Activated naive CD4-positive, alpha-beta T cell (primary cell): ENCODE data around the gene MATN1.
"Not testable (repeated sequence)": the region's sequence is repeated elsewhere in the genome, so short reads cannot be mapped to it uniquely, and the experiment has no call there.

Experiments
- DNase-seq, 4 experiments: peaks; one replicate each; lab custom pipeline; 2025; lab: John Stamatoyannopoulos, UW

MATN1 gene

DNA sequence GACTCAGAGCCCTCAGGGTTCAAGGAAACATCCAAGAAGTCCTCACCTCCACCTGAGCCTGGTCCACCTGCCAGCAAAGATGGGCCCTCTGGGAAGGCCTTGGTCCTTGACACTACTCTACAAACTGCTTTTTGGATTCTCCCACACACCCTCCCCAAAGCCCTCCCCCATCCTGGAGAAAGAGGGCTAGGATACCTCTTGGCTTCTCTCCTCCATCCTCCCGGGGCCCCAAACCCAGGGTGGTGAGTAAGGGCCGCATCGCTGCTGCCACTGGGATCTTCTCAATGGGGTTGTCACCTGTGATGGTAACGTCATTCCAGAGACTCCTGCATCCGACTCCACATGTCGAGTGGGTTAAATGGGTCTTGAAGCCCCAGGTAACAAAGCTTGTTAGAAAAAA lies 26.6 kb downstream of the MATN1 start:
- no peak for DNase-seq

DNA sequence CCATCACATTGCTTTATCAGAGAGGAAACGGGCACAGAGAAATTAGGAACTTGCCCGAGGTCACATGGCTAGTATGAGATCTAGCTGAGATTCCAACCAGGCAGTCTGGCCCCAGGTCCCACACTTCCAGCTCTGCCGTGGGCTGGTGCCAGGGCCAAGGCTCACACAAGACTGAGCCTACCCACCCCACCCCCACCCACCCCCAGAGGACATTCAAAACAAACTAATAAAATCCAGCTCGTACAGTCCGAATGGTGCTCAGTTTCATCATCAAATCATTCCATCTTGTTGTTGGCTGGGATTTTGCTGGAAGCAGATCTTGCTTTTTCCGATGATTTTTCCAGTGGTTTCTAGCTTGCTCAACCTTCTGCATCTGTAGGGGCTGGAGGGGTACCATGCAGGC lies 27.9 kb downstream of the MATN1 start:
- DNase-seq, result no peak

DNA sequence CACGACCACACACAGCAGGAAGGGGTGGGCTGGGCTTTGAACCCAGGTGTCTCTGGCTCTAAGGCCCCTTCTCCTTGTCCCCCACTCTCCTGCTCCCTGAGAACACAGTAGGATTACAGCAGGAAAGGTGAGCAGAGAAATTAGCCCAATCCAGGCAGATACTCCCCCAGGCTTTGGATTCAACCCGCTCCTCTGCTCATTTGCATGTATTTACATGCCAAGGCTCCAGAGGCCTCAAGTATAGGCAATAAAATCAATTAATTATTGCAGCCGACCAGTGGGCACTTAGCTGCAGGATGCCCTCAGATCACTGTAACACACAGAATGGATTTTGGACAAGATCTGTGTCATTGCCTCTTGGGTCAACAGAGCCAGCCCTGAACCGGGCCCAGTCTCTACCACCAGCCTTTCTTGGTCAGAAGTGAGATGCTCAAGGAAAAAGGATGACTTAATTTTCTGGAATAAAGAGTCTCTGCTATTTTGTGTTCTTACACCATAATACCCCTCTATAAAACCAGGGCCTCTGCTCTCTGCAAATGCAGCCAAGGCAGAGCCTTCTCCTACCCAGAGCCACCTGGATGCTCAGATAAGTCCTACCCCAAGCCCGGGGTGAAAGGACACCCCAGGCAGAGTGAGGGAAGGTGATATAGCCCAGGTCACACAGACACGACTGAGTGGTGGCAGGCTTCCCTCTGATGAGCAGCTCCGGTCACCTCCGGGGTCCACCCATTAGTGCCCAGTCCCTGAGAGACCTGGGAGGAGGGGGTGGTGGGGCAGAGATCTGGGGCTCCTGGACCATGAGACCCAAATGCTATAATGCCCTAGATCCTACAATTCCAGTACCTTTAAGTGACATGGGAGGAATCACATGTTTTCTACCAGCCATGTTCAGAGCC lies 28.9 kb downstream of the MATN1 start:
- DNase-seq, result no peak

DNA sequence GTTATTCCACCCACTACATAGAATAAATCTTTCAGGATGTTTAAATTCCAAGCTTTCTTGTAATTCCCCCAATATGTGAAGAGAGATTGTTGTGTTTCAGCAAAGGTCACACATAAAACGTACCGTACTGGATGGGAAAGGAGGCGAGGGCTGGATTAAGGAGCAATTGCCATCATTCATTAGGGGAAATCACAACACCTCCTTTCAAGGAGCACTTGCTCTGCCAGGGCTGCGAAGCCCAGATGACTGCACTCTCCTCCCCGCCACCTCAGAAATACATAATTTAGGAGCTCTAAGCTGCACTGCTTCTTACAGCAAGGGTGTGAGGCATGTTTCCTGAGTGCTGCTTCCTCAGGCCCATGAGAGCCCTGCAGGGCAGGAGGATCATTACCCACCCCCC lies 29.6 kb downstream of the MATN1 start:
- DNase-seq, result no peak

DNA sequence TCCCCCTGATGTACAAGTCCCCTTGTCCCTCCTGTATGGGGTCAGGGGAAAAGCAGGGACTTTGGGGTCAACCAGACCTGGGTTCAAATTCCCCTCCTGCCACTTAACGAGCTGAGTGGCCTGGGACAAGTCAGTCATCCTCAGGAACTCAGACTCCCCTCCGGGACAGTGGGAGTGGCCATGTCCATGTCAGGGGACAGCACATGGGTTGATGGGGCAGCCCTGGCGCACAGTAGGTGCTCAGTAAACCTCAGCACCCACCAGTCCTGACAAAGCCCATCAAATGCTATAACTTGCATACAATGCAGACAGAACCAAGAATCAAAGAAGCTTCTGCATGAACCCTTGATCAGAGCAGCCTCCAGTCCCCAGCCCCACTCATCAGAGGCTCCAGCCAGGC lies 30.0 kb downstream of the MATN1 start:
- no peak for DNase-seq

DNA sequence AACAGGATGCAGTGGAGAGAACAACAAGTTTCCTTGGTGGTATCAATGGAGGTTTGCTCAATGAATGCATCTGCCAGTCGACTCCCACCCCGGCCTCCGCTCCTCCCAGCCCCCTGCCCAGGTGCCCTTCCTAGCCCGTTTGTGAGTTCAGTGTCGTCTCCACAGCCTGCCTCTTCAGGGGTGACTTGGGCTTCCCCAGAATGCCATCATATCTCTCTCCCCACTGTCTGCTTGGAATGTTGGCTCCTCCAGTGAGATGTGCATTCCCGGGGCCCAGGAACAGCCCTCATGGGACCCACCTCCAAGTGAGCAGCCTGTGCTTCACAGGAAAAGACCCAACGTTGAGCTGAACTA lies 30.5 kb downstream of the MATN1 start:
- no peak for DNase-seq

DNA sequence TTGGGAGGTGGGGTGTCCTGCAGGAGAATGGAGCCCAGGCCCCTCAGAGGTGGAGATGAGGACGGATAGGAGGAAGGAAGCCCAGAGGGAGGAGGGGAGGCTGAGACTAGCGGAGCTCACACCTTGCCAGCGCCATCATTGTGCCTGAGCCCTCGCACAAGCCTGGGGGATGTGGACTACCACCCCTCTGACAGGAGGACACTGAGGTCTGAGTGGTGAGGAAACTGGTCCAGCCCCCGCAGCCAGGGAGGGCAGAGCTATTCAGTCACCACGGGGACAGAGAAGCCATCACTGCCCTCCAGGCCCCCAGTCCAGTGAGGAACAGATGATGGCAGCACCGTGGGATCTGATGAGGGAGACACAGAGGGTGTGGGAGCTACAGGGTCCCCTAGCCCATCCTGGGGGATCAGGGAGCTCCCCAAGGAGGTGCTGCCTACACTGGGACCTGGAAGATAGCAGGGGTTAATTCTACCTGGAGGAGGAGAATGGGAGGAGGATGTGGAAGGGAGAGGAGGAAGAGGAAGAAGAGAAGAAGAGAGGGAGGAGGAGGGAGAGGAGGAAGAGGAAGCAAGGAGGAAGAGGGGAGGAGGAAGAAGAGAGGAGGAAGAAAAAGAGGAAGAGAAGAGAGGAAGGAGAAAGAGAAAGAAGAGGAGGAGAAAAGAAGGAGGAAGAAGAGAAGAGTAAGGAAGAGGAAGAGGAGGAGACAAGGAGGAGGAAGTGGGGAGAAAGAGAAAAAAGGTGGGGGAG lies 31.0 kb downstream of the MATN1 start:
- DNase-seq, result no peak

DNA sequence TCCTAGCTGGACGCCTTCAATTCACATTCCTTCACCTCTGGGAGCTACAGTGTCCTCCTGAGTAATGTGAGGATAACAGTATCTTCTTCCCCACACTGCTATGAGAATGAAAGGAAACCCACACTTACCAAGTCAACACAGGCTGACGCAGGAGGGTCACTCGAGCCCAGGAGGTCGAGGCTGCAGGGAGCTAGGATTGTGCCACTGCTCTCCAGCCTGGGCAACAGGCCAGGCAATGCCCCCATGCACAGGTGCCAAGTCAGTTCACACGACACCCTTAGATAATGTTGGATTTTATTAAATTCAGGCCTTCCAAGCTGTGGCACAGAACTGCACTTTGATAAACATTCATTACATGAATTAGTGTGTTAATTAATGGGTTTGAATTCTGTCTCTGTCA lies 31.9 kb downstream of the MATN1 start:
- no peak for DNase-seq

DNA sequence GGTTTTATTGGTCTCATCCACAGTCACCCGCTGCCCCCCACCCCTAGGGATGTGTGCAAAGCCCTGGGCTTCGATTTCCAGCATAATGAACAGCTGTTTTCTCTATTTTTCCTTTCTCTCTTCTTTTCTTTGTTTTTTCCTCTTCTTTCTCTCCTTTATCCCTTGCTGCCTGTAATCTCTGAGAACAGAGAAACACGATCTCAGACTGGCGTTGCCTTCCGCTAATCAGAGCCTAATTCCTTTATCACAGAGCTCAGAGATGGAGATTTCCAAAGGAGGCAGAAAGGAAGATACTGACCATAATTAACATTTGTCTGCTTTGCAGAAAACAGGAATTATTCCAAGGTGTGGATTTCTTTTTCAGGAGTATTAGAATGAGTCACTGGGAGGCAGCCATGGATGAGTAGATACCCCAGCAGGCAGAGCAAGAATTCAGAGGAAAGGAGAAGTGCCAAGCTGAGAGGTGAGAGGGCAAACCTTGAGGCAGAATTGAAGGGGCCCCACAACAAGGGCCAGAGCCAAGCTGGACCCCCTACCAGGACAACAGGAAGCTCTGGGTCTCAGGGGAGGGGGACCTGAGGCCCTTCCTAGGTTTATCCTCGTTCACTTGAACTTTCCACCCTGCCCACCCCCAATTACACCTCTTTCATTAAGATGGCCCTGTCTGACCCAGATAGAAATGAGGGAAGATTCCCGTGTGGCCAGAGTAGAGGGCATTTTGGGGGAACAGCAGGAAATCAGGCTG lies 33.3 kb downstream of the MATN1 start:
- no peak for DNase-seq

DNA sequence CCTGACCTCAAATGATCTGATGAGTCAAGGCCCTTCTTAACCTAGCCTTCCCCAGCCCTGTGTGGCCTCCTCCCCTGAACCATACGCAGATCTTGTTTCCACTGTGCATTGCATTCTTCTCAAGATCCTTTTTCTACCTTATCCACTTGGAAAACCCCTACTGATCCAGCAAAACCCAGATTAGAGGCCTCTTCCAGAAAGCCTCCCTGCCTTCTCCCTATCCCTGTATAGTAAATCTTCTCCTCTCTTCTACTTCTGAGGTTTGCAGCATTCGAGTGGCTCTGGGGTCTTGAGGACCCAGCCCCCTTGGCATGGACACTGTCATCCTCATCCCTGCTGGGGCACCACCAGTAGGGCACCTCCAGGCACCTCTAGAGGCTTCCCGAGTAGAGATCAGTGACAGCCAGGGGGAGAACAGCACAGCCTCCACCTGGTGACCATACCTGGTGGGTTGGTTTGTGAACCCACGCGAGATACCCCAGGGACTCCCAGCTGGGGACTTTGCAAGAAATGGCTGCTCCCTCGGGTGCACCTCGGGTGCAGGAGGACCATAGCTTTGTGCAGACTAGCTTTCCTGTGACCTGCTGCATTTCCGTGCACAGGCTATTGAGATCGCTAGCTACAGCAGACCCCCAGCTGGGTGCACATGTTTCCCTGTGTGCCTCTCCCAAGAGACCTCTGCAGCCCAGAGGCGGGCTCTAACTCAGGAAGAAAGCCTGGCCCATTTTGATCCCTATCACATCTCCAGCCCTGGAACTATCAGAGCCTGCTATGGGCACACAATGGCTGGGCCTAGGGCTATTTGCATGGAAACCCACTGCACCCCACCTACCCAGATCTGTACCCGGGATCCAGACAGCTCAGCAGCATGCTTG lies 34.2 kb downstream of the MATN1 start:
- no peak for DNase-seq

DNA sequence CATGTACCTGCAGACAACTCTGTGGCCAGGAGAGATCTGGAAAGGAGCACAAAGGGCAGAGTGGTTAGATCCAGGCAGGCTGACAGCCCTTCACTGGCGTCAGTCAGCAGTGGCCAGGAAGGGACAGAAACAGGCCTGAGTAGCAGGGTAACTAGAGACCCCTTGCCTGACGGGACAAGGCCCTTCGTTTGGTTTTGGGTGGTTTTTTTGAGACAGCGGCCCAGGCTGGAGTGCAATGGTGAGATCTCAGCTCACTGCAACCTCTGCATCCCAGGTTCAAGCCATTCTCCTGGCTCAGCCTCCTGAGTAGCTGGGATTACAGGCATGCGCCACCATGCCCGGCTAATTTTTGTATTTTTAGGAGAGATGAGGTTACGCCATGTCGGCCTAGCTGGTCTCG lies 34.9 kb downstream of the MATN1 start:
- not testable (repeated sequence) for DNase-seq

DNA sequence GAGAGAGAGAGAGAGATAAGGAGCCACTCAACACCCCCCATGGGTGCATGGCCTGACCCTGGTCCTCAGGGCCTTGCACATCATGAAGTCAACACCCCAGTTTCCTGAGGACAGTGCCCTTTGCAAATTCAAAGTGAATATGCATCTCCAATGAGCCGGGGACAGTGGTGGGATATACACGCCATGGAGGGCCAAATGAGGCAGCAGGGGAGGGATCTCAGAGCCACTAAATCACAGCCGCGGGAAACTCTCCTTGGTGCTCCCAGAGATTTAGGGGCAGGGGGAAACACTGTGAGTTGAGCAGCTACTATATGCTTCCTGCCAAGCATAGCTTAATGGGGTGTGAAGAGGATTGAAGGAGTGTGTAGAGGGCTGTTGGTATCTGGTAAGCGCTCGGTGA lies 35.5 kb downstream of the MATN1 start:
- DNase-seq, result no peak

DNA sequence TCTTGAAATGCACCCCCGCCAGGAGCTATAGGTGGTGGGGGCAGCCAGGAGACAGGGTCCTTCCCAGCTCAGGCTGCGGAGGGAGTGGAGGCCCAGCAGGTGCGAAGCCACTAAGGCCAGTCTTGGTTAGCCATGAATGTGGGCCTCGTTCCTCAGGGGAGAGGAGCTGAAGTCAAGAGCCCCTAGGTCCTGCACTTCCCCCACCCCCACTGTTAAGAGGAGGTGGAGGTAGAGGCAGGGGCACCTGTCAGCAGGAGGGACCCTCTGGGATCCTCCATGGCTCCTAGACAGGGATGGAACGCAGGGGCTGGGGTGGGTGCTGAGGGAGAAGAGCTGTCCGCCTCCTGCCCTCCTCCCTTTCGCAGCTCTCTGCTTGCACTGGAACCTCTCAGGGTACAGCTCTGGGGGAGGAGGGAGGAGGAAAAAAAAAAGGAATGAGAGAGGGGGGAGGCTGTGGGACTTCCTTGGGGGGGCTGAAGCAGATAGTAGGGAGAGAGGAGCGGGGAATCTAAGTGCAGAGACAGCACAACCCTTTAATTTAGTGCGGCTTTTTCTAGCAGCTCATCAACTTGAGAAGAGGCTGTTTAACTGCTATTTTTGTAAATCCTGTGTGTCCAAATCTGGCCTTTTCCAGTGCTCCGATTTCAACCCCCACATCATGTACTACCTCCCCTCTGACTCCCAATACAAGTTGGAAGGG lies 37.0 kb downstream of the MATN1 start:
- no peak for DNase-seq

DNA sequence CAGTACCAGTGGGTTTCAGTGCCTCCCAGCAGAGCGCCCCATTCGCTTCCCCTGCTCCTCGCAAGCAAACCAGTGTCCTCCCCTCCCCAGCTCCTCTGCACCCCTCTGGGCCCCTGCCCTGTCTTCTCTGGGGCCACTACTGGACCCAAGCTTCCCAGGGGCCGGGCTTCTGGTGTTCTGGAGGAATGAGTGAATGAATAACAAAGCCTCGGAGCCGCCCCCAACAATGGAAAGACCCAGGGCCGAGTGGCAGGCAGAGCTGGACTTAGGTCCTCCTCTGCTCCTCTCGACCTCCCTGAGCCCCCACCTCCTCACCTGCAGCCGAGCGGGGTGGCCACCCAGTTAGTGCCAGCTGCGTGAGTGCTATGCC lies 37.6 kb downstream of the MATN1 start:
- no peak for DNase-seq

DNA sequence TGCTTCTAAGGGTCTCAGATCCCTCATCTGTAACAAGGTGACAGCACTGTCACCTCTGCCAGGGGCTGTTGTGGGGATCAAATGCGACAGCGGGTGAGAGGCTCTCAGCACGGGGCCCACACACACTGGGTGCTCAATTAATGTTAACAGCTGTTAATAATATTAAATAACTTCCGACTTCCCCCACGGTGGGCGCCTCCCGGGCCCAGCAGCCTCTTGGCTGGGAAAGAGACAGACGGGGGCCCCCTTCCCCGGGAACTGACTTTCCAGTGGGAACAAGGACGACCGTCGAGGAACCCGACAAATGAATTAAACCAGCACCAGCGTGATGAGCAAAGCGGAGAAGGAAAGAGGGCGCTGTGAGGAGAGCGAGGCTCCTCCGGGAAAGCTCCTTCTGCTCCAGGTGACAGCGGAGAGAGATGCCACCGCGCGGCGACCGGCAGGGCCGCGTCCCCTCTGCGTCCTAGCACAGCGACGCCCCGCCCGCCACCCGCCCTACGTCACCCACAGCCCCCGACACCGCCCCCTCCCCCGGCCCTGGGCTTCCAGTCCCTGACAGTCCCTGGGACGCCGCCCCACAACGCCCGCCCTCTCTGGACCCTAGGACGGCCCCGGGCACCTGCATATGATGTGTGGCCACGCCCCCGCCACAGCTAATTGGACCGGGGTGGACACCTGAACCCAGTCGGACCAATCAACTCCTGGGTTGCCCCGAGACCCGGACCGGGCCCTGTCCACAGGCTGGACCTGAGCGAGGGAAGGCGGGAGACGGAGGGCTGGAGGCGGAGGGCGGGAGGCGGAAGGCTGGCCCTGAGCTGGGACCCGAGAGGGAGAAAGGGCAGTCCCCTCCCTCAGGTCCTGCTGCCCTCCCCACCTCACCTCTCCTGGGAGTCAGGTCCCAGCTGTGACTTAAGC lies 38.2 kb downstream of the MATN1 start:
- no peak for DNase-seq

DNA sequence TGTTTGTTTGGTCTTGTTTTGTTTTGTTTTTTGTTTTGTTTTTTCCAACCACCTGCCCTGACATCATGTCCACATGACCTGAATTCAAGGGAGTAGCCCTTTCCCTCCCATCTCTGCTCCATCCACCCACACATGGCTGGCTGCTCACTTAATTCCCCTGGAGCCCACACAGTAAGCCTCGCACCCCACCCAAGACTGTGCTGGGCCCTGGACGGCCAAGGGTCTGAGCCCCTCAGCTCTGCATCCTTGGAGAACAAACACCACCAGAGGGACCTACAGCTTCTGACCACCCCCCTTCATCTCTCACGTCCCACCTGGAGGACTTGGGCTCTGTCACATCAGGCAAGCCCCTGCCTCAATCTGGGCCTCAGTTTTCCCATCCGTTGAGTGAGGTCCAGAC lies 39.1 kb downstream of the MATN1 start:
- no peak for DNase-seq

DNA sequence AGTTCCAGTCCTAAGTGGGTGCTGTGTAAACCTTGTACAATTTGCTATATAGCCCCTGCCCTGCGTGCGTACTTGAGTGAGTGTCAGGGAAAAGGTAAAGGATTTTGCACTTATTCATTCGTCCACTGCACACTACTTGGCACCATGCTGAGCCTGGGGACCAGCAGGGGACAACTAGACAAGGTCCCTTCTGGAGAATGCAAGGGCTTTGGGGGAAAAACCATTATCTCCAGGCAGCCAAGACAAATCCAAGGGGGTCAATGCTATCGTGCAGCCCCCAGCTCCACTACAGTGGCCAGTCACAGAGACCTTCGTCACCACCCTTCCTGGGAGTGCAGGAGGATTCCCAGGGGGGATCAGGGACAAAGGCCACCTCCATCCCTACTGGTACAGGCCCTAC lies 39.7 kb downstream of the MATN1 start:
- no peak for DNase-seq

DNA sequence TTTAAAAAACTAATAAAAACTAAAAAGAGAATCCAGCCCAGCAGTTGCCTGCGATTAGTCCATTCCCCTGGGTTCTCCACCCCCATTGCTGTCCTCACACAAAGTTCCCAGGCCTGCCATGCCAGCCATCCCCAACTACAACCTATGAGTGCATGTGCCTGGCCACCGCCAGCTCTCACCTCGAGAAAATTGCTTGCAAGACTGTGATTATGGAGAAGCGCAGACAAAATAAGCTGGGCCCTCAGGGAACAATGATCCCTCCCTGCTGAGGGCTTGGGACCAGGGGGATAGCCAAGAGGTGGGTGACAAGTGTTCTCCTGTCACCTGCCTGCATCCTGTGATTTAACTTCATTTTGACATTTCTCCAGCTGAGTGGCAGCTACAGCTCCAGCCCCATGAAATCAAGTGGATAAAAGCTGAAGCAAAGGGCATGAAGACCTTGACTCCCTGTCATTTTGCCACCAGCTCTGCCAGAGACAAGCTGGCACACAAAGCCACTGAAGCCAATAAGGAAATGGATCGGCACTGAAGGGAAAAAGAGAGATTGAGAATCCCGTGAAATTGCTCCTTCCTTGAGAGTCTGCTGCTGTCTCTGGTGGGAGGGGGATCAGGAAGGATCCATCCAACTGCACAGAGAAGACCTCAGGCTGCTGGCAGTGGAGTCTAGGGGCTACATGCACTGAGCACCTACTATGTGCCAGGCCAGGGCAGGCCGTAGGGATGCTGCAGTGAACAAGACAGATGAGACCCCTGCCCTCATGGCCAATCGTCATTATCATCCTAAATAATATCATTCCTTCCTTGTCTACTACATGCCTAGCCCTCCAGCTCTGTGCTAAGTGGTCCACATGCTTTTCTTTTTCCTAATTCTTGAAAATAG lies 40.7 kb downstream of the MATN1 start:
- no peak for DNase-seq

DNA sequence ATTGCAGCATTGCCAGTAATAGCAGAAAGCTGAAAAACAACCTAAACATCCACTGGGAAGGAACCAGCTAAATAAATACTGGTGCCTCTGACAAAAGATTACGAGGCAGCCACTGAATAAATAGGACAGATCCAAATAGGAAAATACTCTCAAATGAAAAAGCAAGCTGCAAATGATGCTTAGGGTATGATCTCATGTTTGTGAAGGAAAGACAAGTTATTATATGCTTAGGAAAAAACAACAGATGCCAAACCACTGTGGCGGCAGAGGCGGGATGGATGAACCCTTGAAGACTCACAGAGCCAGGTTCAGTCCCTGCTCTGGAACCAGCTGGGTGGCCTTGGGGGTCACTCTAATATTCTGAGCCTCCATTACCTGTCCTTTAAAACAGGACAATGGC lies 41.6 kb downstream of the MATN1 start:
- DNase-seq, result no peak
